GM21529 (cell line): ENCODE data around the gene CA11.

Source experiments
- ATAC-seq: cut with Tn5 transposase; IDR thresholded peaks from one replicate; pipeline ENCODE4 v1.9.1; 2021; ENCODE audit not compliant: unreplicated experiment

Gene CA11

GRCh38 chr19:48630296-48631063 lies 15.5 kb downstream of the CA11 start:
- no peak for ATAC-seq

GRCh38 chr19:48629599-48630295 lies 16.2 kb downstream of the CA11 start:
- no peak for ATAC-seq

- no peak for ATAC-seq
These were observed 16.7 kb downstream of the CA11 start for GRCh38 chr19:48629297-48629598.

GRCh38 chr19:48628486-48629296 lies 17.3 kb downstream of the CA11 start:
- no peak for ATAC-seq

GRCh38 chr19:48627865-48628314 lies 18.1 kb downstream of the CA11 start:
- ATAC-seq, result no peak

- no peak for ATAC-seq
These were observed 18.7 kb downstream of the CA11 start for GRCh38 chr19:48627201-48627864.

- no peak for ATAC-seq
These were observed 20.1 kb downstream of the CA11 start for GRCh38 chr19:48625891-48626327.

- no peak for ATAC-seq
These were observed 20.9 kb downstream of the CA11 start for GRCh38 chr19:48624791-48625723.

GRCh38 chr19:48624067-48624594 lies 21.9 kb downstream of the CA11 start:
- ATAC-seq, result peak; percentile 68

GRCh38 chr19:48623556-48624066 lies 22.4 kb downstream of the CA11 start:
- ATAC-seq, result no peak

GRCh38 chr19:48619692-48620585 lies 26.0 kb downstream of the CA11 start:
- ATAC-seq, result no peak

GRCh38 chr19:48618916-48619691 lies 26.9 kb downstream of the CA11 start, which contains the start of the genes RPL18 and SPHK2:
RPL18 (minus strand) TSS chr19:48619178; CDS start chr19:48619143, 35 bp downstream.
SPHK2 (plus strand) TSS chr19:48619506; CDS start chr19:48620515, 1,009 bp downstream.
- peak; percentile 78 for ATAC-seq

GRCh38 chr19:48618278-48618915 lies 27.6 kb downstream of the CA11 start:
- no peak for ATAC-seq

GRCh38 chr19:48617146-48617937 lies 28.6 kb downstream of the CA11 start:
- ATAC-seq, result no peak

- ATAC-seq, result no peak
These were observed 29.4 kb downstream of the CA11 start for GRCh38 chr19:48616491-48617056.

GRCh38 chr19:48616041-48616436 lies 29.9 kb downstream of the CA11 start:
- ATAC-seq, result no peak
